Lung (tissue), 12 donors: ENCODE results near the gene MSTN. TPM values are rescaled to one million over a fixed set of nuclear protein-coding genes. Genes with fewer than 3 reads are reported as not detected.

Experiments
- ATAC-seq: fragments of 200-7000 bp; cut with Tn5 transposase; one replicate; pipeline ENCODE4 v1.9.1; 2020; ENCODE audit warnings: moderate number of reproducible peaks; ENCODE audit not compliant: insufficient read depth, low FRiP score
- DNase-seq, 3 donors: peaks; one replicate each; pipeline ENCODE4 v3.0.0-alpha.2; 2013 to 2017
- H3K27ac ChIP-seq, 2 donors: one replicate each; pipeline ENCODE4 v1.5.1; 2013; ENCODE audit warnings: mild to moderate bottlenecking in 2 of 2, moderate library complexity in 2 of 2, control low read depth in 1 of 2, inconsistent platforms in 1 of 2, low read depth in 1 of 2, low read length in 1 of 2
- H3K27me3 ChIP-seq, 3 donors: one replicate each; pipeline ENCODE4 v1.5.1; 2013; ENCODE audit warnings: low read length in 2 of 3; ENCODE audit not compliant: control insufficient read depth in 3 of 3, insufficient read depth in 3 of 3
- H3K36me3 ChIP-seq, 4 donors: one replicate each; pipeline ENCODE4 v1.5.1; 2013; ENCODE audit warnings: low read length in 4 of 4, mild to moderate bottlenecking in 1 of 4, moderate library complexity in 1 of 4; ENCODE audit not compliant: control insufficient read depth in 4 of 4, insufficient read depth in 4 of 4
- H3K4me1 ChIP-seq, 5 donors: one replicate each; pipeline ENCODE4 v1.5.1; 2013; ENCODE audit warnings: low read length in 5 of 5, mild to moderate bottlenecking in 2 of 5, moderate library complexity in 1 of 5; ENCODE audit not compliant: control insufficient read depth in 5 of 5, insufficient read depth in 5 of 5
- H3K4me3 ChIP-seq: one replicate; pipeline ENCODE4 v1.5.1; 2013; ENCODE audit warnings: mild to moderate bottlenecking, control low read depth, moderate library complexity
- H3K9ac ChIP-seq, 2 donors: one replicate each; pipeline ENCODE4 v1.5.1; 2013; ENCODE audit warnings: low read length in 2 of 2, control low read depth in 1 of 2; ENCODE audit not compliant: insufficient read depth in 1 of 2
- H3K9me3 ChIP-seq, 4 donors: one replicate each; pipeline ENCODE4 v1.5.1; 2013; ENCODE audit warnings: low read length in 3 of 4, mild to moderate bottlenecking in 1 of 4, moderate library complexity in 1 of 4; ENCODE audit not compliant: control insufficient read depth in 4 of 4, insufficient read depth in 3 of 4
- WGBS, 2 donors: extraction: QIAGEN DNeasy Blood & Tissue Kit; methylation state at CpG; one replicate each; pipeline ENCODE4 v1.1.7; 2013; 5-methylcytosine and 5-hydroxymethylcytosine counted together
- polyA plus RNA-seq, 2 donors: library from polyadenylated mRNA; stranded (reverse); fragments of 200-250 nt; gene quantifications; one replicate each; pipeline ENCODE4 v1.2.1, GENCODE V29; 2013
- total RNA-seq, 2 donors: library from RNA; depleted of rRNA in 1 of 2; stranded (reverse); fragments of >200 nt in 1 of 2; gene quantifications; one replicate each; pipeline ENCODE4 v1.2.1, GENCODE V29; 2014 to 2021
- TF ChIP-seq, protein P1 (sequence below): IDR thresholded peaks from 2 replicates; pipeline ENCODE4 v1.5.1; 2012; ENCODE audit warnings: mild to moderate bottlenecking; ENCODE audit errors: control extremely low read depth, extremely low read depth
- donor health status: control.
- donor health status: control.
- donor health status: Bipolar disorder and iron deficiency.
- donor health status: healthy.
- donor health status: DM: yes; HTN: yes; CAD: no.

MSTN gene
- total and polyA plus RNA-seq, 4 donors = 0.05 to 0.46 (median 0.25) TPM

DNA sequence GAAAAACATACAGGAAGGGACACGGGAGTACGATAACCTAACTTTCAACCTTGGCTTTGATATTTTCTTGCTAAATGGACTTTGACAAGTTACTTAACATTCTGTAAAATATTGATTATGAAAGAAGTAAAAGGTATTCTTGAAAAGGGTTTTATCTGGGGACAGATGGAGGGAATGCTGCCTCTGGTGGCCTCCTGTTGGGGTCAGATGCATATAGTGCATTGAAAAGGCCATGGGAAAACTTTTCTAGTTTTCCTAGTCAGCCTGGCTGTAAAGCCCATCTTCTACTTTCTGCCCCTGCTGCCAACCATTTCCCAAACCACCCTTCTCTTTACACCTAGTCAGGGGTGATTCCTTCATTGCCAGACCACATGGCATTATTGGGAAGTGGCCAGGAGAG lies 22.2 kb upstream of the MSTN start:
- Histone ChIP-seq H3K9ac (no peak overlapping the region), H3K9me3 (no peaks in the 10 kb centered on the region), H3K4me3 (no peak overlapping the region), H3K27ac (no peak overlapping the region), H3K4me1 (no peaks in the 10 kb centered on the region), H3K36me3 (no peaks in the 10 kb centered on the region), H3K27me3 (no peaks in the 10 kb centered on the region)
- DNase-seq = no peak
- TF ChIP-seq, protein P1, sequence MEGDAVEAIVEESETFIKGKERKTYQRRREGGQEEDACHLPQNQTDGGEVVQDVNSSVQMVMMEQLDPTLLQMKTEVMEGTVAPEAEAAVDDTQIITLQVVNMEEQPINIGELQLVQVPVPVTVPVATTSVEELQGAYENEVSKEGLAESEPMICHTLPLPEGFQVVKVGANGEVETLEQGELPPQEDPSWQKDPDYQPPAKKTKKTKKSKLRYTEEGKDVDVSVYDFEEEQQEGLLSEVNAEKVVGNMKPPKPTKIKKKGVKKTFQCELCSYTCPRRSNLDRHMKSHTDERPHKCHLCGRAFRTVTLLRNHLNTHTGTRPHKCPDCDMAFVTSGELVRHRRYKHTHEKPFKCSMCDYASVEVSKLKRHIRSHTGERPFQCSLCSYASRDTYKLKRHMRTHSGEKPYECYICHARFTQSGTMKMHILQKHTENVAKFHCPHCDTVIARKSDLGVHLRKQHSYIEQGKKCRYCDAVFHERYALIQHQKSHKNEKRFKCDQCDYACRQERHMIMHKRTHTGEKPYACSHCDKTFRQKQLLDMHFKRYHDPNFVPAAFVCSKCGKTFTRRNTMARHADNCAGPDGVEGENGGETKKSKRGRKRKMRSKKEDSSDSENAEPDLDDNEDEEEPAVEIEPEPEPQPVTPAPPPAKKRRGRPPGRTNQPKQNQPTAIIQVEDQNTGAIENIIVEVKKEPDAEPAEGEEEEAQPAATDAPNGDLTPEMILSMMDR = no peak
- ATAC-seq = no peak
- WGBS, 2 donors = 80 to 97% methylated on average over 2 of the region's 2 CpGs

DNA sequence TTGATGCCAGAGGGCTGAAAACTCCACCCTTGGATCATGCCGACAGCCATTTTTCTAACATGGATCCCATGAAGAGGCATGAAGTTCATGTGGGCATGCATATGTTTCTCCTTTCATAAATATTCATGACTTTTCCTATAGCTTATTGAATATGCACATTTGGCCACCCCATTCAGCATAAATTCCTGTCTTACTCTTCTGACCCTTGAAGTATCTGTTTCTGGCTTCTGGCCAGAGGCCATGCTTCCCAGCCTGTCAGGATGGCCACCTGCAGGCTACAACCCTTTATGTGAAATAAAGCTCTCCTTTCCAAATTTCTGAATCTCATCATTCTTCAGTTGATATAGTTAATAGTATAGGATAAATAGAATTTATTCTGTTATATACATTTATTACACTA lies 19.6 kb upstream of the MSTN start:
- WGBS, 2 donors = 92 to 100% methylated on average over 1 of the region's 1 CpG
- no peaks in the 10 kb centered on the region for H3K9me3 ChIP-seq
- no peaks in the 10 kb centered on the region for H3K27me3 ChIP-seq
- ATAC-seq = no peak
- H3K36me3 ChIP-seq = no peaks in the 10 kb centered on the region
- H3K27ac ChIP-seq = no peak overlapping the region
- no peak for DNase-seq
- no peak overlapping the region for H3K9ac ChIP-seq
- no peak overlapping the region for H3K4me3 ChIP-seq
- TF ChIP-seq, protein P1 = no peak
- H3K4me1 ChIP-seq = no peaks in the 10 kb centered on the region

DNA sequence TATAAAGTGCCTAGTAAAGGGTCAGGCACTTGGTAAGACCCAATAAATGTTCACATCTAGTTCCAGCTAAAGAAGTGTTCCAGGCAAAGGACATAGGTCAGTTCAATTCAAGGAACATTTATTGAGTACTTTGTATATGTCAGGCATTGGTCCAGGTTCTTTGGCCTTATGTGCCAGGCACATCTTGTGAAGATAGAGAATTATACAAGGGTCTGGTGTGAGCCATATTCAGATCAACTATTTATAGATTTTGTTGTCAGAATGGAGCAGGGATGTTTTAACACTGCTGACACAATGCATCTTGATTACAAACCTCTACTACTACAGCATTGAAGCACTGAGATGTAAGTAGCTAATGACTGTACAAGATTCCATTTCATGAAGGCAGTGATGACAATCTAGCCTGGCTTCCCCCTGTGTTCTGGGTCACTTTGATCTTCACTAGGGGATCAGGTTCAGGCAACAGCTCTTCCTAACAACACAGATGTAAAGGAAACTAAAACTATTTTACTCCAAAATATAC lies 18.1 kb upstream of the MSTN start:
- Histone ChIP-seq H3K9ac (no peak overlapping the region), H3K4me3 (no peak overlapping the region), H3K4me1 (no peaks in the 10 kb centered on the region), H3K36me3 (no peaks in the 10 kb centered on the region), H3K27ac (no peak overlapping the region), H3K27me3 (no peaks in the 10 kb centered on the region), H3K9me3 (peaks cover 0 to 3% (median 0%) of the 10 kb centered on the region in 4 donors)
- TF ChIP-seq, protein P1 = no peak
- DNase-seq (no peak), ATAC-seq (no peak)

DNA sequence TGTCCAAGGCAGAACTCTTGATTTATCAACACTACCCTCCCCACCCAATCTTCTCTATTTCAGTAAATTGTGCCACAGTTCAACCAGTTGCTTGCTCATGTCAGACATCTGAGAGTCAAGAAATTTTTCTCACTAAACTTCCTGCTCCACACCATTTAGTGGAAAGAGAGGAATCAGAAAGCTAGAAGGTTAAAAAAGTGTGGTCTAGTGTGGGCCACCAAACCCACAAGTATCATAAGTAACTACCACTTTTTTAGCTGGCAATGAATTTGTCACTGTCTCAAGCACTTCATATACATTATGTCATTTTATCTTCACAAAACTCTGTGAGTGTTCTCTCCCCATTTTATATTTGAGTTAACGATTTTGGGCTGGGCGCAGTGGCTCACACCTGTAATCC lies 16.6 kb upstream of the MSTN start:
- 93 to 96% methylated on average over 2 of the region's 2 CpGs for WGBS, 2 donors
- TF ChIP-seq, protein P1 = no peak

More for the DNA sequence above, 16.6 kb upstream of the MSTN start:
- no peaks in the 10 kb centered on the region for H3K27me3 ChIP-seq
- no peaks in the 10 kb centered on the region for H3K4me1 ChIP-seq
- H3K36me3 ChIP-seq = no peaks in the 10 kb centered on the region
- no peak for DNase-seq
- H3K27ac ChIP-seq = no peak overlapping the region
- H3K9me3 ChIP-seq = peaks cover 0 to 3% (median 0%) of the 10 kb centered on the region in 4 donors
- no peak overlapping the region for H3K4me3 ChIP-seq
- no peak for ATAC-seq
- H3K9ac ChIP-seq = no peak overlapping the region
